MM.1S (cell line): ENCODE results near the gene HIPK2.

Source experiments
- DNase-seq: peaks from one replicate; pipeline ENCODE4 v3.0.0-alpha.2; 2015
- H2AFZ ChIP-seq: fragments of 300-600 bp; sonication (generic); 2 replicates; pipeline ENCODE4 v1.6.0; 2016; ENCODE audit warnings: antibody characterized with exemption, low read length
- H3F3A ChIP-seq: fragments of 300-600 bp; sonication (generic); 2 replicates; pipeline ENCODE4 v1.6.1; 2016; ENCODE audit warnings: mild to moderate bottlenecking, antibody characterized with exemption, low read length, moderate library complexity, mixed read lengths; ENCODE audit not compliant: insufficient read depth
- H3K27ac ChIP-seq: fragments of 300-600 bp; sonication (generic); 2 replicates; pipeline ENCODE4 v1.5.1; 2016; ENCODE audit warnings: mild to moderate bottlenecking, low read length
- H3K27me3 ChIP-seq: fragments of 300-600 bp; sonication (generic); replicated peaks from 2 replicates; pipeline ENCODE4 v1.6.0; 2016; ENCODE audit warnings: low read length; ENCODE audit not compliant: insufficient read depth
- H3K36me3 ChIP-seq: fragments of 300-600 bp; sonication (generic); replicated peaks from 2 replicates; pipeline ENCODE4 v1.6.1; 2016; ENCODE audit warnings: mild to moderate bottlenecking, low read length, mixed read lengths; ENCODE audit not compliant: insufficient read depth
- H3K4me1 ChIP-seq: fragments of 300-600 bp; sonication (generic); 2 replicates; pipeline ENCODE4 v1.6.1; 2016; ENCODE audit warnings: low read length, mixed read lengths
- H3K4me2 ChIP-seq: fragments of 300-600 bp; sonication (generic); 2 replicates; pipeline ENCODE4 v1.6.0; 2016; ENCODE audit warnings: low read depth, low read length
- H3K4me3 ChIP-seq: fragments of 300-600 bp; sonication (generic); 2 replicates; pipeline ENCODE4 v1.5.1; 2016; ENCODE audit warnings: low read length, mixed read lengths
- H3K79me2 ChIP-seq: fragments of 300-600 bp; sonication (generic); 2 replicates; pipeline ENCODE4 v1.6.1; 2016; ENCODE audit warnings: mixed run types, low read length, mixed read lengths
- H3K9ac ChIP-seq: fragments of 300-600 bp; sonication (generic); 2 replicates; pipeline ENCODE4 v1.6.1; 2016; ENCODE audit warnings: low read length, mixed read lengths
- H3K9me2 ChIP-seq: fragments of 300-600 bp; sonication (generic); replicated peaks from 2 replicates; pipeline ENCODE4 v1.6.1; 2016; ENCODE audit warnings: mild to moderate bottlenecking, low read length, mixed read lengths; ENCODE audit not compliant: insufficient read depth
- H3K9me3 ChIP-seq: fragments of 300-600 bp; sonication (generic); replicated peaks from 2 replicates; pipeline ENCODE4 v1.6.1; 2016; ENCODE audit warnings: mild to moderate bottlenecking, low read length, mixed read lengths; ENCODE audit not compliant: insufficient read depth
- H4K20me1 ChIP-seq: fragments of 300-600 bp; sonication (generic); 2 replicates; pipeline ENCODE4 v1.6.1; 2016; ENCODE audit warnings: mild to moderate bottlenecking, low read length, moderate library complexity, mixed read lengths; ENCODE audit not compliant: insufficient read depth
- CTCF ChIP-seq: fragments of 300-600 bp; sonication (generic); IDR thresholded peaks from 2 replicates; pipeline ENCODE4 v1.5.1; 2016; ENCODE audit warnings: antibody characterized with exemption, low read length, mixed read lengths
- EZH2 ChIP-seq: fragments of 300-600 bp; sonication (generic); optimal IDR thresholded peaks from 2 replicates; pipeline ENCODE3; 2017; ENCODE audit warnings: low read depth, mild to moderate bottlenecking, antibody characterized with exemption, low read length, mixed read lengths
- EZH2phosphoT487 ChIP-seq: fragments of 300-600 bp; sonication (generic); IDR thresholded peaks from 2 replicates; pipeline ENCODE4 v1.6.1; 2018; ENCODE audit warnings: antibody characterized with exemption, low read length

Gene HIPK2

DNA sequence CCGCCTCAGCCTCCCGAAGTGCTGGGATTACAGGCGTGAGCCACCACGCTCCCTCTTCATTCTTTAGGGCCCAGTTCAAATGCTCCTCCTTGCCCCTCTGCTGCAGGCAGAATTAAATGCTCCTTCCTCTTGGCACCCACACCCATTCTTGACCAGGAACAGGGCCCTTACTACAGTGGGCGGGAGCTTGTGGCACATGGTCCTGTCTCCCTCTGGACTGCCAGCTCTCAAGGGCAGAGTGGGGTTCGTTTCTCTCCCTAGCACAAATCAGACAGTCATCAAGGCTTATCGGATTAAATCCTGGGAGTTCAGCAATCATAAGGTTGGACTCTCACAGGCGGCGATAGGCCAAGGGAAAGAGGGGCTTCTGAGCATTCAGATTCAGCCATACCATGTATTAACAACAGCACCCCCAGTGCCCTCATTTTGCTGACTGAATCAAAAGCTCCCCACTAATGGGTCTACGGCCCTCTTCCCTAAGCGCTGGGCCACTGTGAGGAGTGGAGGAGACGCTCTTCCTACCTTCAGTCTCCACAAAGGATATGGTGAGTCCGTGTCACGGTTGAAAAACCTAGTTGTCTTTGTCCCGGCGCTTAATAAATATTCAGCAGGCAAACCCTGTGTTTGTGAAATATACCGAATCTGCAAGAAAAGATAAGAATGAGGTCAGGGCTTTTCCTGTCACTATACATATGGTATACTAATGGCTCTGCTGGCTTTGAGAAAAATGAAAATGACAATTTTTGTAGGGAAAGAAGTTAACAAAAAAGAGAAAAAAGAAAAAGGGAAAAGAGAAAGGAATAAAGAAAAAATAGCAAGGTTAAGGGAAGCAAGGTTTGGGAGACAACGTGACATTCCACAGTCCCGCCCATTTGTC, 146.9 kb downstream of the HIPK2 start:
- H3K4me1 ChIP-seq: no peaks in the 10 kb centered on the region
- H2AFZ ChIP-seq: no peak overlapping the region
- H3K27me3 ChIP-seq: no peaks in the 10 kb centered on the region
- TF ChIP-seq EZH2phosphoT487: no peak
- TF ChIP-seq EZH2: no peak
- no peak overlapping the region for H3K4me3 ChIP-seq
- no peaks in the 10 kb centered on the region for H3F3A ChIP-seq
- no peaks in the 10 kb centered on the region for H3K79me2 ChIP-seq
- 0 out of 2 replicates have a peak, but pooled peaks cover 13% of the 10 kb centered on the region for H3K36me3 ChIP-seq
- H3K9me3 ChIP-seq: no peaks in the 10 kb centered on the region
- H3K27ac ChIP-seq: no peak overlapping the region
- no peak overlapping the region for H3K4me2 ChIP-seq
- H4K20me1 ChIP-seq: no peaks in the 10 kb centered on the region
- no peak for DNase-seq
- no peak overlapping the region for H3K9ac ChIP-seq
- no peaks in the 10 kb centered on the region for H3K9me2 ChIP-seq

DNA sequence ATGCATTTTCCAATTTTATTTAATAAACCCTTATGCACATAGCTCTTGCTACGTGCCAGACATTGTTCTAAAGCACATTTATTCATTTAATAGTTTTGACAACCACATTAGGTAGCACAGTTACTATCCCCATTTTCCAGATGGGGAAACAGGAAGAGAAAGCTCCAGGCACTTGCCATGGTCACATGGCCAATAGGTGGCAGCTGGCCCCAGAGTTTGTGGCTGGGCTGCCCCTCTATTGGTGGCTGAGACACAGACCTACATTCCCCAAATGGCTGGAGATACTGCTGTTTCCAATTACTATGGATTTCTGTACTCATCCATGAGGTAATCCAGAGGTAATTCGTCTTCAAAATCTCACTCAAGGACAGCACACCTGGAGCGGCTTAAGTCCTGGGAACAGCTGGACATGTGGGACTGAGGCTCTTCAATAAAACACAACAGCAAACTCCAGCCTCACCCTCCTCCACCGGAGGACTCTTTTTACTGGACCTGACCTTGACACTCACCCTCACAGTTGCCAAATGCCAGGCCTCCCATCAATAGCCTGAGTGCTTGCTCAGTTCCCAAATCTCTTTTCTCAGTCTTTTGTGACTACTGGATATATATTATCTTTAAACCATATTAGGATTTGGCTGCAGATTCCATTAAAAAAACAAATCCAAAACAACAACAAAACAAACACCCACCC, 148.3 kb downstream of the HIPK2 start:
- TF ChIP-seq EZH2 (no peak), CTCF (no peak), EZH2phosphoT487 (no peak)
- no peaks in the 10 kb centered on the region for H3K9me2 ChIP-seq
- H3K4me3 ChIP-seq: no peak overlapping the region
- H3F3A ChIP-seq: no peaks in the 10 kb centered on the region
- H3K36me3 ChIP-seq: 0 out of 2 replicates have a peak, but pooled peaks cover 13% of the 10 kb centered on the region
- H3K27me3 ChIP-seq: no peaks in the 10 kb centered on the region
- no peaks in the 10 kb centered on the region for H3K4me1 ChIP-seq
- DNase-seq: no peak
- H2AFZ ChIP-seq: no peak overlapping the region
- H3K27ac ChIP-seq: no peak overlapping the region
- no peak overlapping the region for H3K9ac ChIP-seq
- no peaks in the 10 kb centered on the region for H3K79me2 ChIP-seq
- H3K4me2 ChIP-seq: no peak overlapping the region
- no peaks in the 10 kb centered on the region for H3K9me3 ChIP-seq
- no peaks in the 10 kb centered on the region for H4K20me1 ChIP-seq

DNA sequence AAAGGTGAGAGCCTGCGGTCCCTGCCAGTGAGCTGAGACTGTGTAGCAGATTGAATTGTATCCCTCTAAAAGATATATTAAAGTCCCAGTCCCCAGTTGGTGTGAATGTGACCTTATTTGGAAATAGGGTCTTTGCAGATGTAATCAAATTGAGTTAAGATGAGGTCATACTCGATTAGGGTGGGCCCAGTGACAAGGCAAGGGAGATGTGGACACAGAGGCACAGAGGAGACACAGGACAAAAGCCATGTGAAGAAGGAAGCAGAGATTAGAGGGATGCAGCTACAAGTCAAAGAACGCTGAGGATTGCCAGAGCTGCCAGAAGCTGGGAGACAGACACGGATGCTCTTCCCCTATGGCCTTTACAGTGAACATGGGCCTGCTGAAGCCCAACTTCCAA, 150.0 kb downstream of the HIPK2 start:
- H3K4me1 ChIP-seq: no peaks in the 10 kb centered on the region
- no peak overlapping the region for H2AFZ ChIP-seq
- no peak overlapping the region for H3K27ac ChIP-seq
- H3K4me2 ChIP-seq: no peak overlapping the region
- no peaks in the 10 kb centered on the region for H3K79me2 ChIP-seq
- no peaks in the 10 kb centered on the region for H3K9me3 ChIP-seq
- no peak for TF ChIP-seq CTCF
- TF ChIP-seq EZH2: no peak
- TF ChIP-seq EZH2phosphoT487: no peak
- no peak for DNase-seq
- no peaks in the 10 kb centered on the region for H3F3A ChIP-seq
- no peaks in the 10 kb centered on the region for H3K27me3 ChIP-seq
- H3K4me3 ChIP-seq: no peak overlapping the region
- H3K9ac ChIP-seq: no peak overlapping the region
- H4K20me1 ChIP-seq: no peaks in the 10 kb centered on the region
- H3K36me3 ChIP-seq: 0 out of 2 replicates have a peak, but pooled peaks cover 13% of the 10 kb centered on the region
- H3K9me2 ChIP-seq: no peaks in the 10 kb centered on the region
